GM18517 (cell line): ENCODE data around the gene NFS1.
"Not testable (repeated sequence)": the region's sequence is repeated elsewhere in the genome, so short reads cannot be mapped to it uniquely, and the experiment has no call there.

ENCODE experiments used
- ATAC-seq: cut with Tn5 transposase; IDR thresholded peaks from one replicate; pipeline ENCODE4 v1.9.1; 2021; ENCODE audit warnings: mild to moderate bottlenecking, moderate library complexity; ENCODE audit not compliant: unreplicated experiment

Gene NFS1

DNA sequence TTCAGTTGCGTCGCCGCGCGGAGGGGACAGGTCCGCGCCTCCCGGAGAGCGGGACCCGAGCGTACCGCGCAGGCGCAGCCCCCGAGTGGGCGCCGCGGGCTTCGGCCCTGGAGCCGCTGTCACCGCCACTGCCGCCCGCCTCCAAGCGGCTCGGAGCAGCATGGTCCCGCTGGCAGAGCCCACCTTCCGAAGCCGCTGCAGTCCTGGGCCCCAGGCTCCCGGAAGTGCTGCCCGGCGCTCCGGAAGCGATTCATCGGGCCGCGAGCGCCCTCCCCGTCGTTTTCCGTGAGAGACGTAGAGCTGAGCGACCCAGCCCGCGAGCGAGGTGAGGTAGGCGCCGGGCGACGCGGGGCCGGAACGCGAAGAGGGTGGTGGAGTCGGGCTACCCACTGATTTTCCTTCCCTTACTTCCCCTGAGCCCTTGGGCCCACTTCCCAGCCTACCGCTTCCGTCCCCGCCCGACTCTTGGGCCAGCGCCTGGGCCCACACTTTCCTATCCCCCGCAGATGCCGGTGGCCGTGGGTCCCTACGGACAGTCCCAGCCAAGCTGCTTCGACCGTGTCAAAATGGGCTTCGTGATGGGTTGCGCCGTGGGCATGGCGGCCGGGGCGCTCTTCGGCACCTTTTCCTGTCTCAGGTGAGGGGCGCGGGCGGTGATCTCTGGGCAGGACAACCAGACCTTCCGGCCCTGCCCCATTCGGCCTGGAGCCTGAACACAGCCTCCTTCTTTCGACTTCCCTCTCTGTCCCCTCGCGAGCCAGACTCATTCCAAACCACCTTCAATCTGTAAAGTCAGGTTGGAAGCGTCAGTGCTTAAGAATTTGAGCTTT lies at the start of gene NFS1, which contains the start of gene ROMO1:
TSS of gene NFS1 (minus strand) at position 226 of the 830 bp plus-strand sequence. CDS start at position 162, 64 bp downstream.
TSS of gene ROMO1 (plus strand) at position 279 of the 830 bp plus-strand sequence. CDS start at position 507, 228 bp downstream.
- no peak for ATAC-seq

DNA sequence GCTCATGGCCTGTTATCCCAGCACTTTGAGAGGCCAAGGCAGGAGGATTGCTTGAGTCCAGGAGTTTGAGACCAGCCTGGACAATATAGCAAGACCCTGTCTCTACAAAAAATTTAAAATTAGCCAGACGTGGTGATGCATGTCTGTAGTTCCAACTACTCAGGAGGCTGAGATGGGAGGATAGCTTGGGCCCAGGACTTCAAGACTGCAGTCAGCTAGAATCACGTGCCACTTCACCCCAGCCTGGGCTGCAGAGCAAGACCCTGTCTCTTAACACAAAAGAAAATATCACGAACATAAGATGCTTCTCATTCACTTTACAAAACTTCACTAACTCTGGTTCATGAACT lies 45.3 kb upstream of the NFS1 start:
- not testable (repeated sequence) for ATAC-seq

DNA sequence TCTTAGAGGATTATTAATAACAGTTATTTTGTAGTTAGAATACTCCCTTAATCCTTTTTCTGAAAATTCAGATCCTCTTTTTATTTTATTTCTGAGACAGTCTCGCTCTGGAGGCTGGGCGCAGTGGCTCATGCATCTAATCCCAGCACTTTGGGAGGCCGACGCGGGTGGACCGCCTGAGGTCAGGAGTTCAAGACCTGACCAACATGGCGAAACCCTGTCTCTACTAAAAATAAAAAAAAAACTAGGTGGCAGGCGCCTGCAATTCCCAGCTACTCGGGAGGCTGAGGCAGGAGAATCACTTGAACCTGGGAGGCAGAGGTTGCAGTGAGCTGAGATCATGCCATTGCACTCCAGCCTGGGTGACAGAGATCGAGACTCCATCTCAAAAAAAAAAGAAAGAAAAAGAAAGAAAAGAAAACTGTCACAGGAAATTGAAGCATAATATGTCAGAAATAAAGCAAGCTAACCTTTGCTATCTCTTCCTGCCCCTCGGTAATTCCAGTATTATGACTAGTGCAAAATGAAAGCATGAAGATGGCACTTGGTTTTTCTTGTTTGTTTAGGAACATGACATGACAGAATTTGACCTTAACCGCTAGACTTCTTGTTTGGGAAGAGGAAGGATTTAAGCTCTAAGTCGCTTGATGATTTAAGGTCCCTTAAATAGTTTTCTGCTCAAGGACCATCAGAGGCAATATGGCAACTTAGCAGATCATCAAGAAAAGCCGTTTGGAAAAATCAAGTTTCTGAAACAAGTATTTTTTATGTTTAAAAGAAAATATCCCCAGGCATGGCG lies 44.7 kb upstream of the NFS1 start:
- no peak for ATAC-seq

DNA sequence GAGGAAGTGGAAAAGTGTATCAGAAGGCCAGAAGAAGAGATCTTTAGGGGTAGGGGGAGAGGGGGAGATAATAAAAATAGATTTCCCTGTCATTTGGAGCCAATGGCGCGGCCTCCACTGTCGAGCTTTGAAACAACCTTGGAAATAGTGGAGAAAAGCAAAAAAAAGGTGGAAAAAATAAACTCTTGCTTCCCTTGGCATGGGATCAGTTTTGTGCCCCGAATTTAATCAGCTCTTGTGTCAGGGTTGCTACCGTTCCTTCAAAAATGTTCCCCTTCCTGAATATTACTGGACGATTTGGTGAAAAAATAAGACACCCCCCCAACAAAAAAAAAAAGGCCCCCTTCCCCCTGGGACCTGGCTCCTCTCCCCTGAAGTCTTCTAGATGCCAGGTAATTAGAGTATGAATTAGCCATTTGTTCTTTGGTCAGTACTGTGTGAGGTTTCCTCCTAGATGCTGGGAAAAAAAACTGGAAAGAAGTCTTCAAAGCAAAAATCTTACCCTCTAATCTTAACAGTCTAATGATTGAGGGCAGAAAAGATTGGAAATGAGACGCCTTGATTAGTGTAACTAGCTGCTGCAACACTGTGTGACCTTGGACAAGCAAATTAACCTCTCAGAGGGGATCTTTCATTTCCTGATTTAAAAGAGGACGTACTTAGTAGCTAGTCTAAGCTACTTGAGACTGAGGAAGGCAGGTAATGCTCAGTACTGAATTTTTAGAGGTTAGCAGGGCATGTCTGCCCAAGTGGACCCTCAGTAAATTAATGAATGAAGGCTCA lies 43.8 kb upstream of the NFS1 start:
- no peak for ATAC-seq

DNA sequence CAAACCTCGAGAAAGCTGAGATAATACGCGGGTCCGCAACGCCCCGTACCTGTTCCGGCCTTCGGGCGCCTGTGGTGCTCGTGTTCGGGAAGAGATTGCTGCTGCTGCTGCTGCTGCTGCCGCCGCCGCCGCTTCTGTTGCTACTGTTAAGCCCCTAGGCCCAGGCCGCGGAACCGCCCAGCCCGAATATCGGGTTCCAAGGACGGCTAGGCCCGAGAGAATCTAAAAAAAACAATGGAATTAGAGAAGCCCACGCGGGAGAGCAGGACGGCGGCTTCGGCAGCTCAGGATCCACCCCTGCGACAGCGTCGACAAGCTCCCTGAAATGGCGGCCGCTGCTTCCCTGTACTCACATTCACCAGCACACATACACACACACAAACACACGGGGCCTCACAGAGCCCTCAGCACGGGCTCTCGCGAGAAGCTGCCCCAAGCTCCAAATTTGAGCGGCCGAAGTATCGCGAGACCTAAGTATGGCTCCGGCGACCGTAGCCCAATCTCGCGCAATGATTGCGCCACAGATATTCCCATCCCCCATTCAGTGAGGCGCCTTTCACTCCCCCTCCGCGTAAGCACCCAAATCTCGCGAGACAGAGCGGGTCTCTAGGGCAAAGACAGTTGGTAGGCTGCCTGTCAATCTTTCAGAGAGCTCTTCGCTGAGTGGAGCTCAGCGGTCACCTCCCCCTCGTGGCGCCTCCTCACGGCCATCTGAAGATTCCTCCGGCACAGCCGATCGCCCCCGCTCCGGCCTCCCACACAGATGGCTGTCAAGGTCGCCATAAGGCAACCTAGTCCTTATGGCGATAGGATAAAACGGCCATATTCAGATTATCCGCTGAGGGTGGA lies 43.0 kb upstream of the NFS1 start, which contains the start of gene RBM39:
TSS of gene RBM39 (minus strand) at position 369 of the 849 bp plus-strand sequence. CDS start 1,386 bp downstream, outside the sequence.
- ATAC-seq = peak; percentile 85

DNA sequence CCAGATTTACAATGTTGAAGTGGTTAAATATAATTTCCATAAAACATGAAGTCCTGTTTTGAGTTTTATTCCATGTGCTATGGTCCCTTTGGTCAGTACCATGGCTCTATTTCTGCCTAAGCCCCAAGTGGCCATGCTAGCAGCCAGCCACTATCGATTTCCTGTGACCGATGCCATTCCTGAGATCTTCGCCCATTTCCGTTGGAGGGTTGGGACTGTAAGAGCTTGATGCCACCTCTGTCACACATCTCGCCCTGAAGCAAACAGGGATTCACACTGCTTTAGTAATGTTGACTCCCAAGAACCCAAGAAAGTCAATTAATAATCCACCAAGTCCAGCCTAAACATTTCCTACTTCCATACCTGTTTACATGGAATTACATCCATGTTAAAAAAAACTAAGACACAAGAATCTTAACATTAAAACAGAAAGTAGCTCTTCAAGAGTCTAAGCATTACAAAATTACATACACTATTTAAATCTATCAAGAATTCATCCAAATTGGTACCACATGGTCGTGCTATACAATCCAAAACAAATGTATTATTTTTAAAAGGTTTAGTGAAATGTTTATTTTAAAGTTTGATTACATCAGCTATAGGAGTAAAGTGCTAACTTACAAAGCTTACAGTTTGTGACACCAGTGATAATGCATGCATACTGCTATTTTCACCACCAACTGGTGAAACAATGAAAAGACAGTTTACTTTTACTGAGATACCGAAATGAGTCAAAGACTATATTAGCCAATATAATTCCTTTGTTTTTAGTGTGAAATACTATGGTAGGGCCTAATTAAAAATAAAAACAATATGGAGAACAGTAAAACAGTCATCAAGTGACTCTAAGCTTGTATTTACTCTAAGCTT lies 40.4 kb upstream of the NFS1 start:
- no peak for ATAC-seq

DNA sequence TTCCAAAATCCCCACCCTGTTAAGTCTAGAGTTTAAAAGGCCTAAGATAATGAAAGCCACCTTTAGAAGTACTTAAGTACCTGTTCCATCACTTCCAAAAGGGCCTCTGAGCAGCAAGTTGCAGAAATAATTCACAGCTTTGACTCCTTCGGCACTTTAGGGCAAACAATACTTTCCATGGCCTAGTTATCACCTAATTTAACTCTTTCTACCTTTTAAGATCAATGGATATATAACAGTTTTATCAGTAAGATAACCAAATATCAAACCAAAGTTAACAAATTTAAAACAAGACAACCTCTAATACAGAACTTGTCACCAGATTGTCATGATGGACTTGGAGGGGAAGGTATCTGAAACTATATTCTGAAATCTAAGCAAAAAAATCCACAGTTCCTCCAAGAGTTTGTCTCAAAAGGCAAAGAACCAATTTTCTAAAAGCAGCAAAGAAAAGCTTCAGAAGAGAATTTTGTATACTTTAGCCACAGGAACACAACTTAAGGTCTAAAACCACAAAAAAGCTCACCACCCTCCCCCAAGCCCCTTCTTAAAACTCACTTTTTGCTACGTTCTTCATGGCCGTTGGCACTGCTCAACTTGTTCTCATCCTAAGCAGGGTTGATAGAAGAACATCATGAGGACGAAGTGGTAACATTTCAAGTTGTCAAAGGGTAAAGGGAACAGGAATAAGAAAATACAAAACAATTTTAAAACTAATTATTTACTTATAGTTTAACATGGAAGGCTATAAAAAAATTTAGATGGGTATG lies 39.4 kb upstream of the NFS1 start:
- ATAC-seq = no peak

DNA sequence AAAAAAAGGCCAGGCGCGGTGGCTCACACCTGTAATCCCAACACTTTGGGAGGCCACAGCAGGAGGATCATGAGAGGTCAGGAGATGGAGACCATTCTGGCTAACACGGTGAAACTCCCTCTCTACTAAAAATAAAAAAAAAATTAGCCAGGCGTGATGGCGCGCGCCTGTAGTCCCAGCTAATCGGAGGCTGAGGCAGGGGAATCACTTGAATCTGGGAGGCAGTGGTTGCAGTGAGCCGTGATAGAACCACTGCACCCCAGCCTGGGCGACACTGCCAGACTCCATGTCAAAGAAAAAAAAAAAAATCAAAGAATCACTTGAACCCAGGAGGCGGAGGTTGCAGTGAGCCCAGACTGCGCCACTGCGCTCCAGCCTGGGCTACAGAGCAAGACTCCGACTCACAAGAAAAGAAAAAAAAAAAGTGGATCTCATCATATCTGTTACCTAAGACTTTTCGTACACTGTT lies 38.7 kb upstream of the NFS1 start:
- ATAC-seq = no peak

DNA sequence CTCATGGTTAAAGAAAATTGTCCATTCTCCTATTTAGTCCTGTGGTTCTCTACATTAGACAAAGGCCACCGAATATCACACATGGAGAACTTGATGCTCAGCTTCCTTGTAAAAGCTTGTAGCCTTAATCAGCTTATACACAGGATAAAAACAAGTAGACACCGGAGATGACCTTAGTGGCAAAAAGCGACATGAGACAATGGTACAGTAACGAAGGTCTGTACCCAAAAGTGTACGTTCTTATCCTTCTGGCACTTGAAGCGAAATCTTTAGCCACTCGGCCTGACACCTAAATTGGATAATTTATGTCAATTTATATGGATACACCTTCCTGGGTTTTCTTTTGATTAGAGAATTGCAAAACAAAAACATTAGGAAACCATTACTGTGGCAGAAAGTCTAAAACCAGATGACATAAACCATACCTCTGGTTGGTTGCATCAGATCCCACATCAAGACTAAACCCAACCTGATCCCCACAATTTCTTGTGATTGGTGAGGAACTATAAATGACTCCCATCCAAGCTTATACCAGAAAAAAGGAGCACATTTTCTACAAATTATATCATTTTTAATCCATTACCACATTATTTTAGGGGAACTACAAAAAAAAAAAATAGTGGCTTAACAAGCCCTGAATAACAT lies 36.8 kb upstream of the NFS1 start:
- ATAC-seq = no peak

DNA sequence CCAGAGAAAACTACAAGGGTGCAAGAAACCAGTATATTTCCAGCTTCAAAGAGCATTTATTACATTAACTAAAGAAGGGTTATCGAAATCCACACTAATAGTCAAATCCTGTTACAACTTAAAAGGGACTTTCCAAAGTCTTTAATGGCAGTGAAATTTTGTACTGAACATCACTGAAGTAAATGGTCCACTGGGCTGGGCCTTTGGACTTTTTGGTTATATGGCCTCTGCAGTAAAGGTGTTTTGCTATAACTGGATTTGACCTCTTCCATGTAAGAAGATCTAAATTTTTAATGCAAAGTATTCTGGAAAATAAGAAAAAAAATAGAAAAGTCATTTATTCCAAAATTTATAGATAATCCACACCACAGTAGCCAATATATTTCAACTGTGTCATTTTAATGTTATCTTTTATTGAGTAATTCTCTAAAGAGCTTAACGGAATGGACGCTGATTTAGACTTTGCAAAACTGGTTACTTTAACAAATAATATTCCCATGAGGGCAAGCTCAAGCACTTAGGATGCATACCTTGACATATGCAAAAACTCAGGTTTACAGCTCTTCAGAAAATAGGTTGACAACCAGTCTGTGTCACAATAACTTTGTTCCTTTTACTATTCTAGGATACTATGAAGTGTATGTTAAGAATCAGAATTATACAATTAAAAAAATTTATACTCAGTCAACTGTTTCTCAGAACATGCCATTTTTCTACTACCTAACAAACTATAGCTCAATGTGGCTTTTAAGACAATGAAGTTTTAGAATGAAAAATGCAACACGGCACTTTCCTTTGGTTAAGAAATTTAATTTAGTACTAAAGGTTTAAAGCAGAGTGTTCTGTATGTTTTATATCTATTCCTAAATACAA lies 35.9 kb upstream of the NFS1 start:
- ATAC-seq = no peak

DNA sequence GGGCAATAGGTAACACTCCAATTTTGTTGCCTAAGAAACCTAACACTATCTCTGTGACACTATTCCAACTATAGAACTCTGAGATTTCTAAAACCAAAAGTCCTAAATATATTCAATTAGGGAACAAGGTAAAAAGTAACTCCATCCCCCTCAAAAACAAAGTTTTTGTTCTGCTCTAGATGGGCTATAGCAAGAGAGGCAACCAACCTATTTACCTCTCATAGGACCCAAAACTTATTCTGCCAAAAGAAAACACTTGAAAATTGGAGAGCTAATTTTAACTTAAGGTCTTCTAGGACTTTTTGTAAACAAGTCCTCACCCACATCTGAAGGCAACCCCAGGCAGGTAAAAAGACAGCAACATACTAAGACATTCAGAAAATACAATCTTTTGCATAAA lies 35.2 kb upstream of the NFS1 start:
- no peak for ATAC-seq

DNA sequence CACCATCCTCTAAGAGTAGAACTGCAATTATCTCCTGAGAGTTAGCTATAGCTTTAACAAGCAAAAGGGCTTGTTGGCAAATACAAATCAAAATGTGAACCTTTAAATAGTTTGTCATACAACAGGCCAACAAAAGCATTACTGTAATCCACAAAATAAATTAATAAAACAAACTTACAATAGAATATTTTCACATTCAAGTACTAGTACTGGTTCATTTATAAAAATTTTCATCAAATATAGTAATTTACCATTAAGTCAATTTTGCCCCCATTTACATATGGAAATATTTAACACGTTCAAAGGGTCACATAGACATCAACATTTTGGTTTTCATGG lies 33.5 kb upstream of the NFS1 start:
- ATAC-seq = no peak

DNA sequence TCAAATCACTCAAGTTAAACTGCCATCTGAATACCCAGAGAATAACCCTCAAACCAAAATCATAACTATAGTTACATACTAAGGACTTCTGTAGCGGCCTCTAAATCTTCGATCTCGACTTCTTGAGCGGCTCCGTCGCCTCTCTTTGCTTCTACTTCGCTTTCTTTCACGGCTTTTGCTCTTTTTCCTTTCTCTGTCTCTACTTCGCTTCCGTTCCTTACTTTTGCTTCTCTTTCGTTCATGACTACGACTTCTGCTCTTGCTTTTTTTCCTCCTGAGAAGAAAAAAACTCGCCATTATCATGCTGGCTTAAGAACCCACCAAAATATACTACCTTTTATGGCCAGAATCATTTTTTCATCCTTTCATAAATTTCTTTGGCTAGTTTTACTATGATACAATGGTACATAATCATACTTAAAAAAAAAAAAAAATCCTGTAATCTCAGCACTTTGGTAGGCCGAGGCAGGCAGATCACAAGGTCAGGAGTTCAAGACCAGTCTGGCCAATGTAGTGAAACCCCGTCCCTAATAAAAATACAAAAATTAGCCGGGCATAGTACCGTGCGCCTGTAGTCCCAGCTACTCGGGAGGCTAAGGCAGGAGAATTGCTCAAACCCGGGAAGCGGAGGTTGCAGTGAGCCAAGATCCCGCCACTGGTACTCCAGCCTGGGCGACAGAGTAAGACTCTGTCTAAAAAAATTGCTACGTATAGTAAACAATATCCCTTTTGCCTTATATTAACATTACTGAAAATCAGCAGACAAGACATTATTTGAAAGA lies 32.9 kb upstream of the NFS1 start:
- no peak for ATAC-seq

DNA sequence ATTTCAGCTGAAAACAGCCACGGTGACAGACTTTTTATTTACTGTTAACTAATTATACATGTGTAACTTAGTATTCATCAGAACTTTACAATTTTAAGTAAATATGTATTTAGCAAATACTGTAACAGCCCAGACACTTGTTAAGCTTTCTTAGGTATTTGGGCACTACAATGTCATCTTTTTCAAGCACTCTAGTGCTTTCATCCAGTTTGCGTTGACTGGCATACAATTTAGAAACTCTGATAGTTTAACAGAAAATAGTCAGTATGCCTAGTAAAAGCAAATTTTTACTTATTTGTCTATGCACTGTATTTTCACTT lies 32.3 kb upstream of the NFS1 start:
- no peak for ATAC-seq

DNA sequence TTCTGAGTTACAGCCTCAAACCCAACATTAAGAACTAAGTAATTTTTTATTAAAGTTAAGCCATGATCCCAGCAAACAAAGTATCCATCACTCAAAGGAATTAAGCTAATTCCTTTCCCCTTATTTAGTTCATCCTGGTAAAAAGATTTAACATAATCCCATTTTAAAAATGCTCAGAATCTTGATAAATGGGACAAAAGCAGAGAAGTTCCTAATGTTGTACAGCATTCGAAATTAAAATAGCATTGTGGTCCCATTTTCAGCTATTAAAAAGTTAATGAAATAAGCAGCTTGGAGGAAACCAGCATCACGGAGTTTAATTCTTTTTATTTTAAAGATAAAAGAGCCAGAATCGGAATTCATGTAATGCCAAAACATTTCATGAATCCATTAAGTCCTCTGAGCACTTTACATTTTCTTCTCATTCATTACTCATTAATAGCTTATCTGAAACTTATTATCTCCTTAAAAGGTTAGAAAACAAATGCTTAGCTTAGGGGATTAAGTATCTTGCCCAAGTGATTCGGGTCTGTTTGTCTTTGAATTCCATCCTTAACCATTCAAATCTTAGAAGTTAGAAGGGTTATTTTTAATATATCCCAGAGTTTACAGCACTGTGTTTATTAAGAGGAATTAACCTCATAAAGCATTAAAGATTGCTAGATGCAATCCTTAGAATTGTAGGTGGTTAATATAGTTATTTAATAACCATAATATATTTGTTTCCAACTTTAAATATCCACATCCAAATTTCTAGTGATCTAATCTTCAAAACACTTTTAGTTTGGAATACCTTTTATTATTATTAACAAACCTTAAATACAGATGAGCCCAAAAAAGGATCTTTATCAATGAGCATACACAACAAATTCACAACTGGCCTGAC lies 31.7 kb upstream of the NFS1 start:
- ATAC-seq = no peak
